ENCODE measurements around the gene COL15A1.

The COL15A1 gene

GRCh38 chr9:99062549-99062948 lies 118.8 kb downstream of the COL15A1 start:
- no peak overlapping the region for H3K23ac ChIP-seq (ENCODE audit: low read length)
- no peaks in the 10 kb centered on the region for H3K27me3 ChIP-seq (ENCODE audit: insufficient read depth, low read length)
- no peaks in the 10 kb centered on the region for H3K36me3 ChIP-seq (ENCODE audit: control insufficient read depth in 1 of 2, insufficient read depth in 2 of 2, low read length in 2 of 2)
- H3K4me3 ChIP-seq (ENCODE audit: low read depth, low read length), result no peak overlapping the region
- H3K14ac ChIP-seq (ENCODE audit: low read length), result no peak overlapping the region
- no peak overlapping the region for H4K91ac ChIP-seq (ENCODE audit: low read depth, low read length)
- DNase-seq, result no peak
- no peak overlapping the region for H2BK12ac ChIP-seq (ENCODE audit: low read length)
- H3K79me2 ChIP-seq (ENCODE audit: control insufficient read depth, insufficient read depth, low read length, poor library complexity), result no peaks in the 10 kb centered on the region
- H2BK120ac ChIP-seq (ENCODE audit: insufficient read depth, low read length, poor library complexity), result no peak overlapping the region
- H2AFZ ChIP-seq (ENCODE audit: insufficient read depth, low read length, poor library complexity), result no peak overlapping the region
- no peak overlapping the region for H3K4ac ChIP-seq (ENCODE audit: low read depth, low read length)
- H2AK5ac ChIP-seq (ENCODE audit: low read length), result no peak overlapping the region
- H2BK5ac ChIP-seq (ENCODE audit: low read depth, low read length, poor library complexity), result no peak overlapping the region
- H3K79me1 ChIP-seq (ENCODE audit: low read length), result peaks cover 3% of the 10 kb centered on the region
- no CpG with 5 or more reads among the region's 1 CpG for WGBS (ENCODE audit: extremely low coverage, insufficient coverage, insufficient read length)
- H4K12ac ChIP-seq (ENCODE audit: low read depth, low read length), result no peak overlapping the region
- H3K4me1 ChIP-seq (ENCODE audit: control insufficient read depth in 1 of 2, insufficient read depth in 2 of 2, low read length in 2 of 2), result peaks cover 7 to 13% of the 10 kb centered on the region in 2 experiments
- H3K9me3 ChIP-seq (ENCODE audit: insufficient read depth, low read depth, low read length), result no peaks in the 10 kb centered on the region
- H3K4me2 ChIP-seq (ENCODE audit: low read length), result no peak overlapping the region
- H4K8ac ChIP-seq (ENCODE audit: low read depth, low read length), result no peak overlapping the region
- no peak overlapping the region for H3K27ac ChIP-seq (ENCODE audit: low read depth, low read length)
- H3K18ac ChIP-seq (ENCODE audit: low read length), result no peak overlapping the region
- H3K9ac ChIP-seq (ENCODE audit: low read length), result no peak overlapping the region

- no peaks in the 10 kb centered on the region for H3K36me3 ChIP-seq (ENCODE audit: control insufficient read depth in 1 of 2, insufficient read depth in 2 of 2, low read length in 2 of 2)
- H2BK12ac ChIP-seq (ENCODE audit: low read length), result no peak overlapping the region
- H2AFZ ChIP-seq (ENCODE audit: insufficient read depth, low read length, poor library complexity), result no peak overlapping the region
- no peak overlapping the region for H3K4me2 ChIP-seq (ENCODE audit: low read length)
- no peak overlapping the region for H3K18ac ChIP-seq (ENCODE audit: low read length)
- H3K79me1 ChIP-seq (ENCODE audit: low read length), result peaks cover 3% of the 10 kb centered on the region
- no peak overlapping the region for H3K9ac ChIP-seq (ENCODE audit: low read length)
- H4K8ac ChIP-seq (ENCODE audit: low read depth, low read length), result no peak overlapping the region
- H2AK5ac ChIP-seq (ENCODE audit: low read length), result no peak overlapping the region
- H3K14ac ChIP-seq (ENCODE audit: low read length), result no peak overlapping the region
- H2BK120ac ChIP-seq (ENCODE audit: insufficient read depth, low read length, poor library complexity), result no peak overlapping the region
- H3K27me3 ChIP-seq (ENCODE audit: insufficient read depth, low read length), result no peaks in the 10 kb centered on the region
- H3K4ac ChIP-seq (ENCODE audit: low read depth, low read length), result no peak overlapping the region
- H3K9me3 ChIP-seq (ENCODE audit: insufficient read depth, low read depth, low read length), result no peaks in the 10 kb centered on the region
- H3K4me1 ChIP-seq (ENCODE audit: control insufficient read depth in 1 of 2, insufficient read depth in 2 of 2, low read length in 2 of 2), result peaks cover 7 to 10% of the 10 kb centered on the region in 2 experiments
- no peak overlapping the region for H3K4me3 ChIP-seq (ENCODE audit: low read depth, low read length)
- no peak overlapping the region for H4K12ac ChIP-seq (ENCODE audit: low read depth, low read length)
- no peak overlapping the region for H3K27ac ChIP-seq (ENCODE audit: low read depth, low read length)
- H3K23ac ChIP-seq (ENCODE audit: low read length), result no peak overlapping the region
- no peak for DNase-seq
- no CpG with 5 or more reads among the region's 1 CpG for WGBS (ENCODE audit: extremely low coverage, insufficient coverage, insufficient read length)
- no peak overlapping the region for H2BK5ac ChIP-seq (ENCODE audit: low read depth, low read length, poor library complexity)
- no peaks in the 10 kb centered on the region for H3K79me2 ChIP-seq (ENCODE audit: control insufficient read depth, insufficient read depth, low read length, poor library complexity)
- H4K91ac ChIP-seq (ENCODE audit: low read depth, low read length), result no peak overlapping the region
Measured at GRCh38 chr9:99063522-99063921, 119.8 kb downstream of the COL15A1 start.

- H3K23ac ChIP-seq (ENCODE audit: low read length), result no peak overlapping the region
- H3K36me3 ChIP-seq (ENCODE audit: control insufficient read depth in 1 of 2, insufficient read depth in 2 of 2, low read length in 2 of 2), result no peaks in the 10 kb centered on the region
- peak overlapping the region; percentile 8 for H3K4me2 ChIP-seq (ENCODE audit: low read length)
- H2BK120ac ChIP-seq (ENCODE audit: insufficient read depth, low read length, poor library complexity), result peak overlapping the region; percentile 90
- no peak overlapping the region for H4K91ac ChIP-seq (ENCODE audit: low read depth, low read length)
- no peak overlapping the region for H4K8ac ChIP-seq (ENCODE audit: low read depth, low read length)
- H3K27me3 ChIP-seq (ENCODE audit: insufficient read depth, low read length), result no peaks in the 10 kb centered on the region
- peak overlapping the region; percentile 65 for H3K27ac ChIP-seq (ENCODE audit: low read depth, low read length)
- H2AK5ac ChIP-seq (ENCODE audit: low read length), result no peak overlapping the region
- no peaks in the 10 kb centered on the region for H3K9me3 ChIP-seq (ENCODE audit: insufficient read depth, low read depth, low read length)
- no peak overlapping the region for H3K9ac ChIP-seq (ENCODE audit: low read length)
- H2AFZ ChIP-seq (ENCODE audit: insufficient read depth, low read length, poor library complexity), result peak overlapping the region; percentile 45
- no peak overlapping the region for H3K4ac ChIP-seq (ENCODE audit: low read depth, low read length)
- H4K12ac ChIP-seq (ENCODE audit: low read depth, low read length), result no peak overlapping the region
- H3K14ac ChIP-seq (ENCODE audit: low read length), result no peak overlapping the region
- no peak overlapping the region for H3K4me3 ChIP-seq (ENCODE audit: low read depth, low read length)
- no CpG with 5 or more reads among the region's 3 CpGs for WGBS (ENCODE audit: extremely low coverage, insufficient coverage, insufficient read length)
- H3K79me1 ChIP-seq (ENCODE audit: low read length), result peaks cover 3% of the 10 kb centered on the region
- H2BK5ac ChIP-seq (ENCODE audit: low read depth, low read length, poor library complexity), result peak overlapping the region; percentile 31
- H2BK12ac ChIP-seq (ENCODE audit: low read length), result peak overlapping the region; percentile 15
- peak overlapping the region; percentile 7 for H3K18ac ChIP-seq (ENCODE audit: low read length)
- no peaks in the 10 kb centered on the region for H3K79me2 ChIP-seq (ENCODE audit: control insufficient read depth, insufficient read depth, low read length, poor library complexity)
- DNase-seq, result no peak
- peaks cover 7 to 10% of the 10 kb centered on the region in 2 experiments for H3K4me1 ChIP-seq (ENCODE audit: control insufficient read depth in 1 of 2, insufficient read depth in 2 of 2, low read length in 2 of 2)
Measured at GRCh38 chr9:99066571-99066970, 122.9 kb downstream of the COL15A1 start.

- Histone ChIP-seq H3K4me3 (ENCODE audit: low read depth, low read length) (no peak overlapping the region), H4K12ac (ENCODE audit: low read depth, low read length) (no peak overlapping the region), H3K27me3 (ENCODE audit: insufficient read depth, low read length) (no peaks in the 10 kb centered on the region), H3K14ac (ENCODE audit: low read length) (no peak overlapping the region), H3K18ac (ENCODE audit: low read length) (no peak overlapping the region), H3K23ac (ENCODE audit: low read length) (no peak overlapping the region), H2AK5ac (ENCODE audit: low read length) (no peak overlapping the region), H3K79me1 (ENCODE audit: low read length) (peaks cover 3% of the 10 kb centered on the region), H3K79me2 (ENCODE audit: control insufficient read depth, insufficient read depth, low read length, poor library complexity) (no peaks in the 10 kb centered on the region), H4K8ac (ENCODE audit: low read depth, low read length) (no peak overlapping the region), H3K4ac (ENCODE audit: low read depth, low read length) (no peak overlapping the region), H2BK5ac (ENCODE audit: low read depth, low read length, poor library complexity) (no peak overlapping the region), H3K4me1 (ENCODE audit: control insufficient read depth in 1 of 2, insufficient read depth in 2 of 2, low read length in 2 of 2) (peaks cover 7% of the 10 kb centered on the region in 2 experiments), H2BK120ac (ENCODE audit: insufficient read depth, low read length, poor library complexity) (no peak overlapping the region), H3K9ac (ENCODE audit: low read length) (no peak overlapping the region), H3K36me3 (ENCODE audit: control insufficient read depth in 1 of 2, insufficient read depth in 2 of 2, low read length in 2 of 2) (no peaks in the 10 kb centered on the region), H3K4me2 (ENCODE audit: low read length) (no peak overlapping the region), H2BK12ac (ENCODE audit: low read length) (no peak overlapping the region), H3K9me3 (ENCODE audit: insufficient read depth, low read depth, low read length) (no peaks in the 10 kb centered on the region), H4K91ac (ENCODE audit: low read depth, low read length) (no peak overlapping the region), H2AFZ (ENCODE audit: insufficient read depth, low read length, poor library complexity) (no peak overlapping the region), H3K27ac (ENCODE audit: low read depth, low read length) (no peak overlapping the region)
- no CpG with 5 or more reads among the region's 1 CpG for WGBS (ENCODE audit: extremely low coverage, insufficient coverage, insufficient read length)
- DNase-seq, result no peak
Measured at GRCh38 chr9:99069075-99069474, 125.4 kb downstream of the COL15A1 start.

All from trophoblast cell (in vitro differentiated cells and primary cell).